Muscle layer of duodenum (tissue), 2 donors: ENCODE data around the gene LRRC70.

Experiments
- H3K27ac ChIP-seq: one replicate; pipeline ENCODE4 v1.7.0; 2013; ENCODE audit warnings: mild to moderate bottlenecking, low read length
- H3K27me3 ChIP-seq: one replicate; pipeline ENCODE4 v1.7.0; 2013; ENCODE audit warnings: low read depth, mild to moderate bottlenecking, control low read depth, low read length
- H3K36me3 ChIP-seq, 2 donors: one replicate each; pipeline ENCODE4 v1.7.0; 2013; ENCODE audit warnings: low read length in 2 of 2, control low read depth in 1 of 2, mild to moderate bottlenecking in 1 of 2; ENCODE audit not compliant: insufficient read depth in 2 of 2, control insufficient read depth in 1 of 2
- H3K4me1 ChIP-seq, 2 donors: one replicate each; pipeline ENCODE4 v1.7.0; 2013; ENCODE audit warnings: low read length in 2 of 2, mild to moderate bottlenecking in 2 of 2, control low read depth in 1 of 2, moderate library complexity in 1 of 2; ENCODE audit not compliant: insufficient read depth in 2 of 2, control insufficient read depth in 1 of 2
- H3K4me3 ChIP-seq, 2 donors: one replicate each; pipeline ENCODE4 v1.7.0; 2013; ENCODE audit warnings: low read length in 2 of 2, low read depth in 1 of 2, mild to moderate bottlenecking in 1 of 2
- H3K9me3 ChIP-seq, 2 donors: one replicate each; pipeline ENCODE4 v1.7.0; 2013; ENCODE audit warnings: low read length in 2 of 2, control low read depth in 1 of 2, mild to moderate bottlenecking in 1 of 2; ENCODE audit not compliant: control insufficient read depth in 1 of 2
- donor health status: healthy.

The LRRC70 gene

GRCh38 chr5:62575489-62575888 lies 3.1 kb upstream of the LRRC70 start:
- H3K27me3 ChIP-seq: no peaks in the 10 kb centered on the region

GRCh38 chr5:62576570-62577170 lies 1.9 kb upstream of the LRRC70 start:
- Histone ChIP-seq H3K4me1 (no peaks in the 10 kb centered on the region), H3K4me3 (no peak overlapping the region), H3K27ac (no peak overlapping the region), H3K9me3 (no peaks in the 10 kb centered on the region), H3K27me3 (no peaks in the 10 kb centered on the region), H3K36me3 (peaks cover 0 to 5% of the 10 kb centered on the region in 2 donors)

More at GRCh38 chr5:62575489-62575888, 3.1 kb upstream of the LRRC70 start:
- no peaks in the 10 kb centered on the region for H3K4me1 ChIP-seq
- no peak overlapping the region for H3K4me3 ChIP-seq
- H3K36me3 ChIP-seq: peaks cover 0 to 1% of the 10 kb centered on the region in 2 donors
- H3K27ac ChIP-seq: no peak overlapping the region
- no peaks in the 10 kb centered on the region for H3K9me3 ChIP-seq

GRCh38 chr5:62577488-62577887 lies 1.1 kb upstream of the LRRC70 start:
- H3K4me3 ChIP-seq: no peak overlapping the region
- no peaks in the 10 kb centered on the region for H3K9me3 ChIP-seq
- H3K4me1 ChIP-seq: no peaks in the 10 kb centered on the region
- no peaks in the 10 kb centered on the region for H3K27me3 ChIP-seq
- no peak overlapping the region for H3K27ac ChIP-seq
- peaks cover 0 to 5% of the 10 kb centered on the region in 2 donors for H3K36me3 ChIP-seq

GRCh38 chr5:62579761-62580160 lies 1.1 kb downstream of the LRRC70 start:
- Histone ChIP-seq H3K27ac (no peak overlapping the region), H3K4me3 (no peak overlapping the region), H3K9me3 (no peaks in the 10 kb centered on the region)

GRCh38 chr5:62581836-62582597 lies 3.4 kb downstream of the LRRC70 start:
- H3K27me3 ChIP-seq: no peaks in the 10 kb centered on the region
- no peak overlapping the region for H3K27ac ChIP-seq
- no peaks in the 10 kb centered on the region for H3K4me1 ChIP-seq
- H3K4me3 ChIP-seq: no peak overlapping the region
- no peaks in the 10 kb centered on the region for H3K9me3 ChIP-seq
- H3K36me3 ChIP-seq: peaks cover 0 to 5% of the 10 kb centered on the region in 2 donors

More at GRCh38 chr5:62579761-62580160, 1.1 kb downstream of the LRRC70 start:
- Histone ChIP-seq H3K4me1 (no peaks in the 10 kb centered on the region), H3K27me3 (no peaks in the 10 kb centered on the region), H3K36me3 (peaks cover 0 to 5% of the 10 kb centered on the region in 2 donors)

- Histone ChIP-seq H3K4me3 (no peak overlapping the region), H3K27ac (no peak overlapping the region), H3K36me3 (peaks cover 0 to 5% of the 10 kb centered on the region in 2 donors), H3K4me1 (no peaks in the 10 kb centered on the region), H3K27me3 (no peaks in the 10 kb centered on the region), H3K9me3 (no peaks in the 10 kb centered on the region)
Observed at GRCh38 chr5:62584391-62584790, 5.8 kb downstream of the LRRC70 start.

- Histone ChIP-seq H3K4me1 (no peaks in the 10 kb centered on the region), H3K9me3 (no peaks in the 10 kb centered on the region), H3K36me3 (peaks cover 0 to 5% of the 10 kb centered on the region in 2 donors), H3K27ac (no peak overlapping the region), H3K27me3 (no peaks in the 10 kb centered on the region), H3K4me3 (no peak overlapping the region)
Observed at GRCh38 chr5:62585306-62585705, 6.7 kb downstream of the LRRC70 start.

GRCh38 chr5:62585751-62586150 lies 7.1 kb downstream of the LRRC70 start:
- Histone ChIP-seq H3K4me3 (no peak overlapping the region), H3K27ac (no peak overlapping the region), H3K36me3 (peaks cover 0 to under 1% of the 10 kb centered on the region in 2 donors), H3K27me3 (no peaks in the 10 kb centered on the region), H3K9me3 (no peaks in the 10 kb centered on the region), H3K4me1 (no peaks in the 10 kb centered on the region)

GRCh38 chr5:62587737-62588136 lies 9.1 kb downstream of the LRRC70 start:
- Histone ChIP-seq H3K27me3 (no peaks in the 10 kb centered on the region), H3K9me3 (no peaks in the 10 kb centered on the region), H3K4me1 (no peaks in the 10 kb centered on the region), H3K36me3 (peaks cover 5 to 15% of the 10 kb centered on the region in 2 donors), H3K27ac (no peak overlapping the region), H3K4me3 (no peak overlapping the region)

GRCh38 chr5:62588668-62589067 lies 10.0 kb downstream of the LRRC70 start:
- Histone ChIP-seq H3K36me3 (peaks cover 8 to 15% of the 10 kb centered on the region in 2 donors), H3K4me1 (no peaks in the 10 kb centered on the region), H3K27ac (no peak overlapping the region)

GRCh38 chr5:62589504-62589903 lies 10.9 kb downstream of the LRRC70 start:
- no peaks in the 10 kb centered on the region for H3K4me1 ChIP-seq
- no peaks in the 10 kb centered on the region for H3K27me3 ChIP-seq
- peaks cover 8 to 20% of the 10 kb centered on the region in 2 donors for H3K36me3 ChIP-seq
- no peak overlapping the region for H3K4me3 ChIP-seq
- no peak overlapping the region for H3K27ac ChIP-seq
- H3K9me3 ChIP-seq: no peaks in the 10 kb centered on the region

More at GRCh38 chr5:62588668-62589067, 10.0 kb downstream of the LRRC70 start:
- H3K4me3 ChIP-seq: no peak overlapping the region
- H3K9me3 ChIP-seq: no peaks in the 10 kb centered on the region
- no peaks in the 10 kb centered on the region for H3K27me3 ChIP-seq
